ENCODE results near the gene NAPB.

NAPB gene

GRCh38 chr20:23415555-23415954 is 5.7 kb downstream of the NAPB start:
- no peak for TF ChIP-seq FOXP2 (optimal IDR thresholded peaks at IDR 0.05; ENCODE audit: borderline replicate concordance, extremely low read depth, extremely low read length, insufficient read depth)
- TF ChIP-seq, protein P1, sequence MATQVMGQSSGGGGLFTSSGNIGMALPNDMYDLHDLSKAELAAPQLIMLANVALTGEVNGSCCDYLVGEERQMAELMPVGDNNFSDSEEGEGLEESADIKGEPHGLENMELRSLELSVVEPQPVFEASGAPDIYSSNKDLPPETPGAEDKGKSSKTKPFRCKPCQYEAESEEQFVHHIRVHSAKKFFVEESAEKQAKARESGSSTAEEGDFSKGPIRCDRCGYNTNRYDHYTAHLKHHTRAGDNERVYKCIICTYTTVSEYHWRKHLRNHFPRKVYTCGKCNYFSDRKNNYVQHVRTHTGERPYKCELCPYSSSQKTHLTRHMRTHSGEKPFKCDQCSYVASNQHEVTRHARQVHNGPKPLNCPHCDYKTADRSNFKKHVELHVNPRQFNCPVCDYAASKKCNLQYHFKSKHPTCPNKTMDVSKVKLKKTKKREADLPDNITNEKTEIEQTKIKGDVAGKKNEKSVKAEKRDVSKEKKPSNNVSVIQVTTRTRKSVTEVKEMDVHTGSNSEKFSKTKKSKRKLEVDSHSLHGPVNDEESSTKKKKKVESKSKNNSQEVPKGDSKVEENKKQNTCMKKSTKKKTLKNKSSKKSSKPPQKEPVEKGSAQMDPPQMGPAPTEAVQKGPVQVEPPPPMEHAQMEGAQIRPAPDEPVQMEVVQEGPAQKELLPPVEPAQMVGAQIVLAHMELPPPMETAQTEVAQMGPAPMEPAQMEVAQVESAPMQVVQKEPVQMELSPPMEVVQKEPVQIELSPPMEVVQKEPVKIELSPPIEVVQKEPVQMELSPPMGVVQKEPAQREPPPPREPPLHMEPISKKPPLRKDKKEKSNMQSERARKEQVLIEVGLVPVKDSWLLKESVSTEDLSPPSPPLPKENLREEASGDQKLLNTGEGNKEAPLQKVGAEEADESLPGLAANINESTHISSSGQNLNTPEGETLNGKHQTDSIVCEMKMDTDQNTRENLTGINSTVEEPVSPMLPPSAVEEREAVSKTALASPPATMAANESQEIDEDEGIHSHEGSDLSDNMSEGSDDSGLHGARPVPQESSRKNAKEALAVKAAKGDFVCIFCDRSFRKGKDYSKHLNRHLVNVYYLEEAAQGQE (IDR thresholded peaks at IDR 0.05; ENCODE audit: insufficient read depth in 1 of 2, low read depth in 2 of 2, low read length in 2 of 2) = no peak
- TF ChIP-seq POLR2AphosphoS5 (IDR thresholded peaks at IDR 0.05; ENCODE audit: low read depth, low read length) = no peak
- no peak for TF ChIP-seq TAF1 (IDR thresholded peaks at IDR 0.05; ENCODE audit: borderline replicate concordance, insufficient read depth, low read length)
- no peak for TF ChIP-seq SIN3A (IDR thresholded peaks at IDR 0.05; ENCODE audit: borderline replicate concordance, insufficient read depth, low read length)

GRCh38 chr20:23414526-23415188 is 6.6 kb downstream of the NAPB start:
- TF ChIP-seq, protein P1 (IDR thresholded peaks at IDR 0.05; ENCODE audit: insufficient read depth in 1 of 2, low read depth in 2 of 2, low read length in 2 of 2) = no peak
- TF ChIP-seq FOXP2 (optimal IDR thresholded peaks at IDR 0.05; ENCODE audit: borderline replicate concordance, extremely low read depth, extremely low read length, insufficient read depth) (no peak), SIN3A (IDR thresholded peaks at IDR 0.05; ENCODE audit: borderline replicate concordance, insufficient read depth, low read length) (no peak), POLR2AphosphoS5 (IDR thresholded peaks at IDR 0.05; ENCODE audit: low read depth, low read length) (no peak), TAF1 (IDR thresholded peaks at IDR 0.05; ENCODE audit: borderline replicate concordance, insufficient read depth, low read length) (no peak)

- TF ChIP-seq, protein P1 (IDR thresholded peaks at IDR 0.05; ENCODE audit: insufficient read depth in 1 of 2, low read depth in 2 of 2, low read length in 2 of 2) = no peak
- no peak for TF ChIP-seq POLR2AphosphoS5 (IDR thresholded peaks at IDR 0.05; ENCODE audit: low read depth, low read length)
Measured at GRCh38 chr20:23413862-23414422, 7.3 kb downstream of the NAPB start.

GRCh38 chr20:23412026-23412425 is 9.3 kb downstream of the NAPB start:
- TF ChIP-seq SIN3A (IDR thresholded peaks at IDR 0.05; ENCODE audit: borderline replicate concordance, insufficient read depth, low read length) (no peak), POLR2AphosphoS5 (IDR thresholded peaks at IDR 0.05; ENCODE audit: low read depth, low read length) (no peak), FOXP2 (optimal IDR thresholded peaks at IDR 0.05; ENCODE audit: borderline replicate concordance, extremely low read depth, extremely low read length, insufficient read depth) (no peak), TAF1 (IDR thresholded peaks at IDR 0.05; ENCODE audit: borderline replicate concordance, insufficient read depth, low read length) (no peak)
- TF ChIP-seq, protein P1 (IDR thresholded peaks at IDR 0.05; ENCODE audit: insufficient read depth in 1 of 2, low read depth in 2 of 2, low read length in 2 of 2) = no peak
